GM18909 (cell line): ENCODE measurements around the gene KRT73.
"Not testable (repeated sequence)": the region's sequence is repeated elsewhere in the genome, so short reads cannot be mapped to it uniquely, and the experiment has no call there.

Experiments
- ATAC-seq: cut with Tn5 transposase; IDR thresholded peaks from one replicate; pipeline ENCODE4 v1.9.1; 2021; ENCODE audit warnings: mild to moderate bottlenecking; ENCODE audit not compliant: unreplicated experiment, poor library complexity

KRT73 gene

GRCh38 chr12:52603314-52603713, 15.0 kb downstream of the KRT73 start:
- ATAC-seq = no peak

DNA sequence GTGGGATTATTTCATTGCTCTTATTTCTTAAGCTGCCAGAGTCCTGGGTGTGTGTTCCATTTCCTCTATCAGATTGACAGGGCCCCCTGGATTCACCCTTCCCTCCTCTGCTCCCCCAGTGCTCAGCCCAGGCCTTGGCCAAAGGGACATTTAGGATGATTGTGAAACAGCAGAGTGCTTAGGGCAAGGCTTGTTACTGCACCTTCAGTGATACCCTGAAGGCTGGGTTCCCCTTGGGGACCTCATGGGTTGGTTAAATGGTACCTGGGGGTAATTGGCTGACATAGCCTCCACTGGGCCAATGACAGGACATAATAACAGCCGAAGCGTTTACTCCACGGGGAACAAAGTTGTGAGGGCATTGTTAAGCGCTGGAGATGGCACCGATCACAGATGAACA, 15.8 kb downstream of the KRT73 start:
- ATAC-seq = no peak

DNA sequence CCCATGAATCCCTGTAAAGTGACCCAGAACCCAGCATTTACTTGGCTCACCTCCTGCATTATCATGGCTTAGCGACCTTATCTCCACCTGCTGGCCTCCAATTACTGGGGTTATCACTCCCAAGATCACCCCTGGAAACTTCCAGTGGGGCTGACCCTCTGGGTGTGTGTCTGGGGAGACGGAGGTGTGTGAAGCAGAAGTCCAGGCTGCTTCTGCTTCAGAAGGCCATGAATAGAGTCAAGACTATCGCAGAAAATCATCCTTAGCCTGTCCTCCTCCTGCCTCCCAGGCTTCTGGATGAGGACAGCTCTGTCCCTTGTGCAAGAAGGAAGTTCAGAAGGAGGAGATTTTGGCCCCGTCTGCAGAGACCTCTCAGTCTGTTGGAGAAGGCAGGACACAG, 16.7 kb downstream of the KRT73 start:
- ATAC-seq = no peak

DNA sequence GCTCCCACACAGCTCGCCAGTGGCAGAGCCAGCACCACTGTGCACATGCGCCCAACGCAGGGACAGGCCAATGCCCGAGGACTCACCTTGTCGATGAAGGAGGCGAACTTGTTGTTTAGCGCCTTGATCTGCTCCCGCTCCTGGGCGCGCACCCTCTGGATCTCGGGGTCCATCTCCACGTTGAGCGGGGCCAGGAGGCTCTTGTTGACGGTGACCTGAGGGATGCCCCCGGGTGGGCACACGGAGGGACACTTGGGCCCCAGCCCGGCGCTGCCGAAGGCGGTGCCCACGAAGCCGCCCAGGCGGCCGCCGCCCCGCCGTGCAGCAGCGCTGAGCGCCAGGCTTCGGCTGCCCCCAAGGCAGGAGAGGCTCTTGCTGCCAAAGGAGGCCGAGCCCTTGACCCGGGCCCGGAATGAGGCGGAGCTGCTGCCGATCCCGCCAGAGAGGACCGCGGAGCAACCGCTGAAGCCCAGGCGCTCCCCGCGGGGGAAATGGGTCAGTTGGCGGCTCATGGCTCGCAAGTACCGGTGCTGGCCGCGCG, 17.3 kb downstream of the KRT73 start, which contains the start of gene KRT72:
KRT72 (minus strand) TSS at position 523 of the 541 bp plus-strand sequence; CDS start at position 512, 11 bp downstream.
- no peak for ATAC-seq

DNA sequence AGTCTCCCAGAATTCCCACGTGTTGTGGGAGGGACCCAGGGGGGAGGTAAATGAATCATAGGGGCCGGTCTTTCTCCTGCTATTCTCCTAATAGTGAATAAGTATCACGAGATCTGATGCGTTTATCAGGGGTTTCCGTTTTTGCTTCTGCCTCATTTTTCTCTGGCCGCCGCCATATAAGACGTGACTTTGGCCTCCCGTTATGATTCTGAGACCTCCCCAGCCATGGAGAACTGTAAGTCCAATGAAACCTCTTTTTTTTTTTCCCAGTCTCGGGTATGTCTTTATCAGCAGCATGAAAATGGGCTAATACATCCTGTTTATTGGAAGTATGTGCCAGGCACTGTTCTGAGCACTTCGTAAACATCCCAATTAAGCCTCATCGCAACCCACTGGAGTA, 17.9 kb downstream of the KRT73 start:
- ATAC-seq = no peak

DNA sequence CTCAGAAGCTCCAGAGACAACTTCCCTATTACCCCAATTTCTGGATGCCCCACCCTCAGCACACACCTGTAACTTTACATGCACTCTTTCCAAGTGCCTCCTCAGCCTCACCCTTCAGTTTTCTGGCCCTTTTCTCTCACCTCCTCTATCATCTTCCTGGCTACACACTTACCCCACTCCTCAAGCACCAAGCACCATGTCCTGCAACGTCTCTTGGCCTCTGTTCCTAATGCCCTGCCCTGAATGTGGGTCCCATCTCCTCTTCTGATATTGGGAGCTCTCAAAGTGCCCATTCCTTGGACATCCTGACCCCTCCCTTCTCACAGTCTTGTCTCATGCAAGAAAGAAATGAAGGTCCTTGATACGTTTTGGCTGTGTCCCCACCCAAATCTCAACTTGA, 18.3 kb downstream of the KRT73 start:
- ATAC-seq = no peak

DNA sequence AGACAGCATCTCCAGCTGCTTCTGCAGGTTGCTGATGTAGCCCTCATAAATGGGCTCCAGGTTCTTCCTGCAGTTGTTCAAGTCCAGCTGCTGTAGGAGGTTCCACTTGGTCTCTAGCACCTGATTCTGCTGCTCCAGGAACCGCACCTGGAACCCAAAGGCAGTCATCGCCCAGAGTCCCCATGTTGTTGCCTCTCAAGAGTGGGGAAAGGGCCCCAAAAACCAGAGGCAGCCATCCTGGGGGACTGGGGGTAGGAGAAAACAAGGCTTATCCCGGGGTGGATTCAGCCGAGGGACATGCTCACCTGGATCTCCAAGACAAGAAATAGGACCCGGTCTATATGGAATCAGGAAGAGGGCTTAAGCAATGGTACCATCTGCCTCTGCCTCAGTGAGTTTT, 19.4 kb downstream of the KRT73 start:
- no peak for ATAC-seq

DNA sequence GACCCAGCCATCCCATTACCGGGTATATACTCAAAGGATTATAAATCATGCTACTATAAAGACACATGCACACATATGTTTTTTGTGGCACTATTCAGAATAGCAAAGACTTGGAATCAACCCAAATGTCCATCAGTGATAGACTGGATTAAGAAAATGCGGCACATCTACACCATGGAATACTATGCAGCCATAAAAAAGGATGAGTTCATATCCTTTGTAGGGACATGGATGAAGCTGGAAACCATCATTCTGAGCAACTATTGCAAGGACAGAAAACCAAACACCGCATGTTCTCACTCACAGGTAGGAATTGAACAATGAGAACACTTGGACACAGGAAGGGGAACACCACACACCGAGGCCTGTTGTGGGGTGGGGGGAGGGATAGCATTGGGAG, 24.1 kb downstream of the KRT73 start:
- ATAC-seq = not testable (repeated sequence)

GRCh38 chr12:52591521-52591920, 26.8 kb downstream of the KRT73 start:
- ATAC-seq = no peak

GRCh38 chr12:52590021-52590420, 28.3 kb downstream of the KRT73 start:
- ATAC-seq = no peak

DNA sequence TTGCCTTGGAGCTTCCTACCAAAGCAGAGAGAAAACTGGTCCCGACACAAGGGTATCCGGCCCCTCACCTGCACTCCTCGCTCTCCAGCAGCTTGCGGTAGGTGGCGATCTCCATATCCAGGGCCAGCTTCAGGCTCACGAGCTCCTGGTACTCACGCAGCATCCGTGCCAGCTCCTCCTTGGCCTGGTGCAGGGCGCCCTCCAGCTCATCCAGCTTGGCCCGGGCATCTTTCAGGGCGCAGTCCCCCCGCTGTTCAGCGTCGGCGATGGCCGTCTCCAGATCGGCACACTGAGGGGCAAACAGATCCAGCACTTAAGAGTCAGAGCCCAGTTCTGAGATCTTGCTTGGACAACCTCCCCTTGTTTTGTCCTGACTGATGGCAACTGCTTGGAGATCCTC, 30.8 kb downstream of the KRT73 start:
- no peak for ATAC-seq

DNA sequence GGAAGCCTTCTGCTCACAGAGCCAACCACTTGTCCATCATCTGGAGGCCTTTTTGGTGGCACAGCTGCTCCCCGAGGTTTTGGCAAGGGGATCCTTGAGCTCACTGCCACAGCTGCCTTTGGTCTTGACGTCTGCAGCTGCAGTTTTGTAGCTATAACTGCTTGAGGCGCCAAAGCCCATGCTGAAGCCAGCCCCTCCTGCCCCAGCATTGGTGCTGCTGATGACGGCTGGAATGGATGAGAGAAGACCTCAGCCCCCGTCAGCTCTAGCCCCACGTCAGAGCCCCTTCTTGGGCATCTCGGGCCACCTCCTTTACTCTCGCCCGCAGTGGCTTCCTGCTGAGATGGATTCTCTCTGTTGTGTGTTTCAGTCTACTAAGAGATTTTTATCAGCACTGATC, 32.4 kb downstream of the KRT73 start:
- no peak for ATAC-seq

GRCh38 chr12:52585066-52585465, 33.3 kb downstream of the KRT73 start:
- ATAC-seq = no peak

GRCh38 chr12:52584156-52584682, 34.1 kb downstream of the KRT73 start:
- ATAC-seq = no peak

GRCh38 chr12:52582971-52583456, 35.3 kb downstream of the KRT73 start:
- ATAC-seq = no peak

DNA sequence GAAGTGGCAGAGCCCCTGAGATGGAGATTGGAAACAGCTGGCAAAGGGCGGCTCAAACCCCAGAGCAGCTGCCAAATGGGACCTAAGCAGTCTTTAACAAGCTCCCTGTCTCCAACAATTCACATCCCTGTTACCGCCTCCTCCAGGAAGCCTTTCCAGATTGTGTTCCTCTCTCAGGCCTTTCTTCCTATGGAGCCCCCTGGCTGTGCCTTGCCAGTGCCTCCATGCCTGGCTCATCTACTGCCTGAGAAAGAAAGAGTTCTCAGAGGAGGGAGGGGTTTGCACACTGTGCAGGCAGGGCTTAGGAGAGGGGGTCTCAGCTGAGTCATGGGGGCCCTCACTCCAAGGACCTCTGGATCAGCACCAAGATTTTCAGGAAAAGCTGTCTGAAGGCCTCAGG, 35.9 kb downstream of the KRT73 start:
- no peak for ATAC-seq

DNA sequence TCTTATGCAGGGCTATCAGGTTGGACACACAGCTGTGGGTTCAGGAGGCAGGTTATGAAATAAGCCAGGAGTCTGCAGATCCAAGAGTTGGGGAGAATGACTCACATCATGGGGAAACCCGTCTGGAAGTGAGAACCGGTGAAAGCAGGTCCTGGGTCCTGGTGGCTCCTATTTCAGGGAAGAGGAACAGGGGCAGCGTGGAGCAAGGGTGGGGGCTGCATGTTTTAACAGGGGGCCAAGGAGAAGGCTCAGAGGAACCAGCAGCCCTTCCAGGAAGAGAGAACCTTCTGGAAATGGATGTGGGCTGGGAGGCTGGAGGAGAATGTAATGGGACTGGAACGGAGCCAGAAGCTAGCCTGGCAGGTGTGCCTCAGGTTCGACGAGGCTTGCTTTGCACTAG, 36.9 kb downstream of the KRT73 start:
- ATAC-seq = no peak

DNA sequence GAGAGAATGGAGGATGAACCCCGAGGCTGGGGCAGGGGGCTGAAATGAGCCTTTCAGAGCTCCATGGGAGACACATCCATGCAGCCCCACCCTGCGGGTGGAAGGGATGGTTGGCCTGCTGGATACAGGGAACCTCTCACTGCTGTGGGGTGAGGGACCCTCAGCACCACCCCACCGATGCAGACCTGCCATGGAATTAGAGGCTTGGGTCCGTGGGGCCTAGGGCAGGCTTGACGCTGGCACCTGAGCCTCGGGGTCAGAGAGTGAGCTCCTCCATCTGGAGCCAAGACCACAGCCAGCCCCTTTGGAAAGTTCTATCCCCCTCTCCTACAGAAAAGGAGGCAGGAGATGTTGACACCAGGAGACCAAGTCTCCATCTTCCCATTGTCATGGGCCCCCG, 37.3 kb downstream of the KRT73 start:
- no peak for ATAC-seq

DNA sequence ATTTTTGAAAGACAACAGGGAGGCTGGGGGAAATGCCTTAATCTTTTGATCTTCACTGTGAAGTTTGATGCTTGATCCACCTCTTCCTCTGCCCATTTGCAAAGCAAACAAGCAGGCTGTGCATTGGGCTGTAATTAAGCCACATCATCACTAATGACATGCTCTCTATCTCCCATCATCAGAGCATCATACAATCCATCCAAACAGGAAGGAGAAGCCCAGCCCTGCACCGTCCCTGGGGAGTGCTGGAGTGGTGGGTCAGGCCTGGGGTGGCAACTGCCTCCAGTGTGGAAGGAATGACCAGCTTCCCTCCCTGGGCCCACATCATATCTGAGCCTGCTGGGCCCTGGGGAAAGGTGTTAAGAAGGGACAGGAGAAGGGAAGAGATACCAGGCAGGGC, 37.9 kb downstream of the KRT73 start:
- no peak for ATAC-seq

- ATAC-seq = no peak
Measured at GRCh38 chr12:52579468-52580465, 38.6 kb downstream of the KRT73 start.

DNA sequence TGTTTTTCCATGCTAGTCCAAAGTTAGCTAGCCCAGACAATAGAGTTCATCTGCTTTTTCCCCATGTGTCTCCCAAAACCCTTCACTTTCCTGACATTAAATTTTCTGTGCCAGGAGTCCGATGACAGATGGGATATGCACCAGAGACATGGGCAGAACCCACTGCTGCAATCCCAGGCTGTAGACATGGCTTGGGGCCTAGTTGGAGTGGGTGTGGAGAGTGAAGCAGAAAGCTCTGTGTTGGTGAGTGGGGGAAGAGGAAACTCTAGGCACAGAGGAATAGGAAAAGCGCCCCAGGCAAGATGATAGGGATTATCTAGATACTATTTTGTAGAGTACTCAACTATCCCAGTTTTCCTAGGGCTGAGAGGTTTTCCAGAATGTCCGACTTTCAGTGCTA, 39.9 kb downstream of the KRT73 start:
- no peak for ATAC-seq
